Measurements from ENCODE around the gene C1orf122.

Gene C1orf122

GRCh38 chr1:37792943-37793686, 14.5 kb upstream of the C1orf122 start:
- no peak overlapping the region for H3K4me3 ChIP-seq (ENCODE audit: control insufficient read depth, low read depth, low read length)
- DNase-seq (ENCODE audit: low read depth): no peak
- TF ChIP-seq CTCF (conservative IDR thresholded peaks at IDR 0.05; ENCODE audit: control insufficient read depth, insufficient read depth, low read depth, low read length): no peak

- peak; percentile 42 for DNase-seq (ENCODE audit: low read depth)
- peak within 1 kb of the TSS; percentile 10 for H3K4me3 ChIP-seq (ENCODE audit: control insufficient read depth, low read depth, low read length)
Measured at GRCh38 chr1:37793773-37794371, 13.7 kb upstream of the C1orf122 start, which contains the start of gene MANEAL. Gene MANEAL (plus strand): TSS chr1:37793847. CDS start chr1:37794183, 336 bp downstream.

GRCh38 chr1:37794372-37795339, 12.9 kb upstream of the C1orf122 start:
- no peak overlapping the region for H3K4me3 ChIP-seq (ENCODE audit: control insufficient read depth, low read depth, low read length)
- TF ChIP-seq CTCF (conservative IDR thresholded peaks at IDR 0.05; ENCODE audit: control insufficient read depth, insufficient read depth, low read depth, low read length): no peak
- DNase-seq (ENCODE audit: low read depth): no peak

More at GRCh38 chr1:37793773-37794371, 13.7 kb upstream of the C1orf122 start, which contains the start of gene MANEAL:
- TF ChIP-seq CTCF (conservative IDR thresholded peaks at IDR 0.05; ENCODE audit: control insufficient read depth, insufficient read depth, low read depth, low read length): no peak

- no peak overlapping the region for H3K4me3 ChIP-seq (ENCODE audit: control insufficient read depth, low read depth, low read length)
- TF ChIP-seq CTCF (conservative IDR thresholded peaks at IDR 0.05; ENCODE audit: control insufficient read depth, insufficient read depth, low read depth, low read length): no peak
- peak; percentile 41 for DNase-seq (ENCODE audit: low read depth)
Measured at GRCh38 chr1:37795340-37796125, 12.1 kb upstream of the C1orf122 start.

- peak; percentile 52 for DNase-seq (ENCODE audit: low read depth)
- no peak overlapping the region for H3K4me3 ChIP-seq (ENCODE audit: control insufficient read depth, low read depth, low read length)
- TF ChIP-seq CTCF (conservative IDR thresholded peaks at IDR 0.05; ENCODE audit: control insufficient read depth, insufficient read depth, low read depth, low read length): no peak
Measured at GRCh38 chr1:37797750-37798345, 9.7 kb upstream of the C1orf122 start.
